Measurements from ENCODE around the gene RAB11FIP3.

GRCh38 chr16:459761-460160, 34.3 kb downstream of the RAB11FIP3 start:
- TF ChIP-seq CTCF (conservative IDR thresholded peaks at IDR 0.05) (no peak), ZFX (IDR thresholded peaks at IDR 0.05) (no peak)

Measured in C4-2B (cell line).